Astrocyte of the cerebellum (primary cell): ENCODE data around the gene TKTL1.

Source experiments
- DNase-seq: peaks from one replicate; pipeline ENCODE4 v3.0.0-alpha.2; 2011; ENCODE audit warnings: low read depth
- H3K4me3 ChIP-seq: 2 replicates; pipeline ENCODE4 v1.5.1; 2011; ENCODE audit warnings: mild to moderate bottlenecking, low read depth, low read length, moderate library complexity
- CTCF ChIP-seq: IDR thresholded peaks from 2 replicates; pipeline ENCODE4 v1.5.1; 2012; ENCODE audit warnings: low read length, low read depth, moderate library complexity, mild to moderate bottlenecking; ENCODE audit errors: missing control alignments
- in situ Hi-C: cut with HindIII; loops from 2 replicates; pipeline ENCODE4 v1.10.0; 2017; ENCODE audit warnings: low sequenced_read_pairs

The TKTL1 gene

GRCh38 chrX:154373340-154374306 is 78.0 kb downstream of the TKTL1 start:
- H3K4me3 ChIP-seq, result peak overlapping the region; percentile 51
- TF ChIP-seq CTCF, result peak; percentile 58
- in situ Hi-C loops, result no loop called here
- DNase-seq, result peak; percentile 32

- no peak for TF ChIP-seq CTCF
- peak within 1 kb of the TSS; percentile 51 for H3K4me3 ChIP-seq
- DNase-seq, result no peak
- in situ Hi-C loops, result no loop called here
Measured at GRCh38 chrX:154374313-154375155, 78.9 kb downstream of the TKTL1 start, which contains the start of gene FLNA. FLNA (minus strand) TSS chrX:154374634; CDS start chrX:154371245, 3,389 bp downstream.

GRCh38 chrX:154375156-154375504 is 79.5 kb downstream of the TKTL1 start:
- peak overlapping the region; percentile 31 for H3K4me3 ChIP-seq
- TF ChIP-seq CTCF, result no peak
- no peak for DNase-seq
- in situ Hi-C loops, result no loop called here

GRCh38 chrX:154376774-154377173 is 81.2 kb downstream of the TKTL1 start:
- no peak for DNase-seq
- no peak overlapping the region for H3K4me3 ChIP-seq
- in situ Hi-C loops, result no loop called here

GRCh38 chrX:154378059-154378798 is 82.6 kb downstream of the TKTL1 start:
- no peak for TF ChIP-seq CTCF
- DNase-seq, result no peak
- in situ Hi-C loops, result no loop called here
- peak overlapping the region; percentile 41 for H3K4me3 ChIP-seq

More at GRCh38 chrX:154376774-154377173, 81.2 kb downstream of the TKTL1 start:
- no peak for TF ChIP-seq CTCF
